Measurements from ENCODE around the gene DQX1. TPM values are rescaled to one million over a fixed set of nuclear protein-coding genes. Genes with fewer than 3 reads are reported as not detected.

The DQX1 gene
- total and polyA plus RNA-seq, 2 of the 8 experiments (the other 6 are each of a cell fraction or from before 2014, with no cell fraction given), result 0.76 to 1.1 TPM

- H2AK5ac ChIP-seq (ENCODE audit: low read depth, low read length), result no peak overlapping the region
- H3K9ac ChIP-seq (replicated peaks in 1 of 4; ENCODE audit: extremely low read depth in 1 of 4, low read depth in 3 of 4, low read length in 3 of 4), result no peak overlapping the region
- H3K27ac ChIP-seq (ENCODE audit: low read depth, low read length), result no peak overlapping the region
- peaks cover 2 to 24% (median 15%) of the 10 kb centered on the region in 4 experiments for H3K27me3 ChIP-seq (replicated peaks in 1 of 4; ENCODE audit: control insufficient read depth in 3 of 4, extremely low read depth in 1 of 4, insufficient read depth in 3 of 4, low read length in 3 of 4)
- H2BK20ac ChIP-seq (ENCODE audit: low read length), result no peak overlapping the region
- H2BK5ac ChIP-seq (ENCODE audit: low read depth, low read length), result no peak overlapping the region
- peaks cover 8% of the 10 kb centered on the region for H3K79me1 ChIP-seq (ENCODE audit: low read depth, low read length)
- no peak for FAIRE-seq
- H3K18ac ChIP-seq (ENCODE audit: extremely low read depth, low read length), result no peak overlapping the region
- no peak overlapping the region for H3K23ac ChIP-seq (ENCODE audit: insufficient read length)
- no peak for DNase-seq (ENCODE audit: low read depth in 1 of 2, low spot score in 2 of 2)
- H3K36me3 ChIP-seq (ENCODE audit: control insufficient read depth in 2 of 4, insufficient read depth in 4 of 4, low read length in 3 of 4), result peaks cover 5 to 18% (median 13%) of the 10 kb centered on the region in 4 experiments; a peak in 6 of 8 replicates
- H4K5ac ChIP-seq (ENCODE audit: insufficient read length, low read depth, low read length), result no peak overlapping the region
- no peak overlapping the region for H4K91ac ChIP-seq (replicated peaks; ENCODE audit: insufficient read length, low read length)
- no peaks in the 10 kb centered on the region for H3K9me3 ChIP-seq (ENCODE audit: insufficient read depth in 2 of 2, low read depth in 1 of 2, low read length in 1 of 2)
- H4K8ac ChIP-seq (ENCODE audit: extremely low read depth, insufficient read depth, low read length), result no peak overlapping the region
- peaks cover 0 to 7% (median under 1%) of the 10 kb centered on the region in 4 experiments; a peak in 2 of 7 replicates for H3K4me1 ChIP-seq (replicated peaks in 1 of 4; ENCODE audit: control insufficient read depth in 3 of 4, insufficient read depth in 4 of 4, low read length in 3 of 4)
- no peak overlapping the region for H3K4ac ChIP-seq (replicated peaks; ENCODE audit: insufficient read length, low read depth, low read length)
- no peak overlapping the region for H2BK12ac ChIP-seq (ENCODE audit: low read depth, low read length)
- peaks cover 0 to 3% of the 10 kb centered on the region in 2 experiments for H4K20me1 ChIP-seq (replicated peaks in 1 of 2; ENCODE audit: control insufficient read depth in 1 of 2, insufficient read depth in 2 of 2, low read length in 2 of 2)
- no peak overlapping the region for H3K4me2 ChIP-seq (ENCODE audit: insufficient read depth in 1 of 2, low read depth in 2 of 2, low read length in 2 of 2)
- H3K79me2 ChIP-seq (ENCODE audit: control insufficient read depth in 1 of 2, insufficient read depth in 2 of 2, low read length in 2 of 2), result peaks cover 0 to 15% of the 10 kb centered on the region in 2 experiments; a peak in 2 of 4 replicates
- ChIA-PET POLR2A (ENCODE audit: partially characterized antibody) (interaction anchor here (0.9 kb wide), 1 partner anchor 24 kb away, joined by 3 read pairs; no protein-coding TSS in a partner anchor), CTCF (ENCODE audit: partially characterized antibody) (interaction anchor here (0.7 kb wide), 1 partner anchor 26 kb away, joined by 3 read pairs; no protein-coding TSS in a partner anchor)
- no peak overlapping the region for H3K4me3 ChIP-seq (ENCODE audit: extremely low read depth in 1 of 4, insufficient read depth in 2 of 4, low read depth in 3 of 4, low read length in 4 of 4)
- H2BK15ac ChIP-seq (ENCODE audit: low read length), result no peak overlapping the region
- H3K23me2 ChIP-seq (ENCODE audit: low read depth, low read length), result peaks cover 2% of the 10 kb centered on the region; the same call in 1 of the 2 replicates
- no peak overlapping the region for H3K56ac ChIP-seq (replicated peaks; ENCODE audit: insufficient read length, low read depth, low read length)
- H3K14ac ChIP-seq (ENCODE audit: insufficient read length), result no peak overlapping the region
- H2AFZ ChIP-seq (ENCODE audit: low read length), result no peak overlapping the region
- H2BK120ac ChIP-seq (replicated peaks; ENCODE audit: low read depth, low read length), result no peak overlapping the region
- WGBS, 2 experiments (ENCODE audit: extremely low coverage in 1 of 2, insufficient coverage in 1 of 2, insufficient read length in 1 of 2, insufficient replicate concordance in 2 of 2, low coverage in 1 of 2, low lambda C conversion rate in 2 of 2, missing lambda C conversion rate in 1 of 2), result 85% methylated on average over 9 of the region's 9 CpGs; no CpG with 5 or more reads in 1 of the 2 experiments
- no peak for TF ChIP-seq GABPA (IDR thresholded peaks at IDR 0.05; ENCODE audit: borderline replicate concordance, insufficient read depth, low read length)
- TF ChIP-seq TAF1 (IDR thresholded peaks at IDR 0.05; ENCODE audit: low read depth, low read length), result no peak
- no peak for TF ChIP-seq PHF8 (conservative IDR thresholded peaks at IDR 0.05; ENCODE audit: low read depth, low read length)
- TF ChIP-seq ZNF274 (IDR thresholded peaks at IDR 0.05; ENCODE audit: borderline replicate concordance, extremely low read depth, low read length), result no peak
- no peak for TF ChIP-seq EP300 (IDR thresholded peaks at IDR 0.05; ENCODE audit: borderline replicate concordance in 1 of 2, low read depth in 2 of 2, low read length in 2 of 2)
Measured at GRCh38 chr2:74524005-74524404, 2.0 kb downstream of the DQX1 start.
